Measurements from ENCODE around the gene UNC5C. TPM values are rescaled to one million over a fixed set of nuclear protein-coding genes. Genes with fewer than 3 reads are reported as not detected.

Gene UNC5C
- total RNA-seq, 2 experiments from 2014 or later, result not detected

DNA sequence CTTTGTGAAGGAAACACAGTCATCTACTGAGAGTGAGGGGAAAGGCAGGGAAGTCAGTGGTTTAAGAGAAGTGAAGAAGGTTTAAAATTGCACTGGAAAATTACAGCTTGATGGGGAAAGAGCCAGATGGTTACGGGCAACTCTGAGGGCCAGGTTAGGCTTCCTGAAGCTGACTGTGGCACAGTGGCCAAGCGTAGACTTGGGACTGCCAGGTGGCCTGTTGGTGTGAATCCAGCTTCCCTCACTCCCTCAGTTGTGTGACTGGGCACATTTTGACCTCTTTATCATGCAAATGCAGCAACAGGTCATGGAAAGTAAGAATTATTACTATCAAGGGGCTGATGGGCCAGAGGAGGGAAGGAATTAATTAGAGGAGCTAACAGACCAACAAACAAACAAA is 390.1 kb downstream of the UNC5C start:
- BruUV-seq (replicated peaks), result no TSS peak
- Histone ChIP-seq H3K36me3 (ENCODE audit: insufficient read depth, low read length) (no peaks in the 10 kb centered on the region), H3K9me2 (ENCODE audit: insufficient read depth, low read length) (no peaks in the 10 kb centered on the region), H3K79me2 (ENCODE audit: insufficient read depth, low read depth, low read length) (no peaks in the 10 kb centered on the region), H3K9me3 (ENCODE audit: low read length) (no peaks in the 10 kb centered on the region), H4K20me1 (ENCODE audit: insufficient read depth, low read length) (no peaks in the 10 kb centered on the region), H3K27ac (ENCODE audit: low read depth, low read length, poor library complexity, severe bottlenecking) (no peak overlapping the region), H3K4me1 (ENCODE audit: insufficient read depth, low read length, poor library complexity, severe bottlenecking) (no peaks in the 10 kb centered on the region), H2AFZ (ENCODE audit: low read length) (no peak overlapping the region), H3K4me2 (ENCODE audit: low read length) (no peak overlapping the region), H3K4me3 (ENCODE audit: low read depth, low read length, poor library complexity, severe bottlenecking) (no peak overlapping the region)
- ChIA-PET POLR2A (no interaction called here), CTCF (ENCODE audit: unreplicated experiment) (no interaction called here)
- DNase-seq (ENCODE audit: low spot score), result no peak
- no peak for TF ChIP-seq EZH2phosphoT487 (IDR thresholded peaks at IDR 0.05; ENCODE audit: borderline replicate concordance, low read depth, low read length)
- TF ChIP-seq, protein P1, sequence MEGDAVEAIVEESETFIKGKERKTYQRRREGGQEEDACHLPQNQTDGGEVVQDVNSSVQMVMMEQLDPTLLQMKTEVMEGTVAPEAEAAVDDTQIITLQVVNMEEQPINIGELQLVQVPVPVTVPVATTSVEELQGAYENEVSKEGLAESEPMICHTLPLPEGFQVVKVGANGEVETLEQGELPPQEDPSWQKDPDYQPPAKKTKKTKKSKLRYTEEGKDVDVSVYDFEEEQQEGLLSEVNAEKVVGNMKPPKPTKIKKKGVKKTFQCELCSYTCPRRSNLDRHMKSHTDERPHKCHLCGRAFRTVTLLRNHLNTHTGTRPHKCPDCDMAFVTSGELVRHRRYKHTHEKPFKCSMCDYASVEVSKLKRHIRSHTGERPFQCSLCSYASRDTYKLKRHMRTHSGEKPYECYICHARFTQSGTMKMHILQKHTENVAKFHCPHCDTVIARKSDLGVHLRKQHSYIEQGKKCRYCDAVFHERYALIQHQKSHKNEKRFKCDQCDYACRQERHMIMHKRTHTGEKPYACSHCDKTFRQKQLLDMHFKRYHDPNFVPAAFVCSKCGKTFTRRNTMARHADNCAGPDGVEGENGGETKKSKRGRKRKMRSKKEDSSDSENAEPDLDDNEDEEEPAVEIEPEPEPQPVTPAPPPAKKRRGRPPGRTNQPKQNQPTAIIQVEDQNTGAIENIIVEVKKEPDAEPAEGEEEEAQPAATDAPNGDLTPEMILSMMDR (conservative IDR thresholded peaks at IDR 0.05; ENCODE audit: low read length), result no peak
- intact Hi-C loops (cut with micrococcal nuclease; ENCODE audit: unreplicated experiment), result no loop called here

DNA sequence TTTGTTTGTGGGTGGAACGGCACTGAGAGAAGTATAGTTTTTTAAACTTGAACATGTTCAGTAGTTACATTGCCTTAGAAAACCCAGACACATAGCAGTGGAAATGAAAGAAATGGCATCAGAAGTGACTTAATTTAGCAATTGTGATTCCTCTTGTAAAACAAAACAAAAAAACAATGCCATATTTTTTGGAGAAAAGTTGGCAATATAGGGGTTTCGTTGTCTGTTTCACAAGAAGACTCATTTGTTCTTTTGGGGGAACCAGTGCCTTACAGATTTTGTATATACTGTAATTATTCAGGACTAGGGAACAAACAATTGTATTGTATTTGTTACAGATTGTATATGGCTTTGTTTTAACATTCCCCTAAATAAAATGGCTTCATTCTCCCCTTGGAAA is 390.7 kb downstream of the UNC5C start:
- no peak overlapping the region for H3K4me2 ChIP-seq (ENCODE audit: low read length)
- H3K9me2 ChIP-seq (ENCODE audit: insufficient read depth, low read length), result no peaks in the 10 kb centered on the region
- no peak for TF ChIP-seq EZH2phosphoT487 (IDR thresholded peaks at IDR 0.05; ENCODE audit: borderline replicate concordance, low read depth, low read length)
- TF ChIP-seq, protein P1 (conservative IDR thresholded peaks at IDR 0.05; ENCODE audit: low read length), result no peak
- no peaks in the 10 kb centered on the region for H3K79me2 ChIP-seq (ENCODE audit: insufficient read depth, low read depth, low read length)
- no peaks in the 10 kb centered on the region for H3K4me1 ChIP-seq (ENCODE audit: insufficient read depth, low read length, poor library complexity, severe bottlenecking)
- H3K9me3 ChIP-seq (ENCODE audit: low read length), result no peaks in the 10 kb centered on the region
- no peak overlapping the region for H2AFZ ChIP-seq (ENCODE audit: low read length)
- CTCF ChIA-PET (ENCODE audit: unreplicated experiment), result no interaction called here
- BruUV-seq (replicated peaks), result no TSS peak
- H3K36me3 ChIP-seq (ENCODE audit: insufficient read depth, low read length), result no peaks in the 10 kb centered on the region
- H3K4me3 ChIP-seq (ENCODE audit: low read depth, low read length, poor library complexity, severe bottlenecking), result no peak overlapping the region
- H3K27ac ChIP-seq (ENCODE audit: low read depth, low read length, poor library complexity, severe bottlenecking), result no peak overlapping the region
- H4K20me1 ChIP-seq (ENCODE audit: insufficient read depth, low read length), result no peaks in the 10 kb centered on the region
- POLR2A ChIA-PET, result no interaction called here
- intact Hi-C loops (cut with micrococcal nuclease; ENCODE audit: unreplicated experiment), result no loop called here
- no peak for DNase-seq (ENCODE audit: low spot score)

DNA sequence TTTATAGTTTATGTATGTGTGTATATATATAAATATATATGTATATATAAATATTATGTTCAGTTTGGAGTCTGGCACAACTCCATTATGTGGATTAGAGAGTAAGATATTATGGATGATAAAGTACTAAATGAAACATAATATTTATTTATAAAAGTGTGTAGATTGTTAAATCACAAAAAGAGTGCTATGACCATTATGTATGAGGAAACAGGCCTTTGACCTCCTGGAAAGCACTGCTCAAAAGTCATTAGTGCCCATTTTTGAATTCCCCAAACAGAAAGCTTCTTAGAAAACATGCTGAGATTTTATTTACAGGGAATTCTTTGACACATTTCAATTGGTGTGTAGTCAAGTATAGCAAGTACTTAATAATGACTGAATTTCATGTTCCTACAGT is 391.2 kb downstream of the UNC5C start:
- Histone ChIP-seq H3K27ac (ENCODE audit: low read depth, low read length, poor library complexity, severe bottlenecking) (no peak overlapping the region), H3K4me1 (ENCODE audit: insufficient read depth, low read length, poor library complexity, severe bottlenecking) (no peaks in the 10 kb centered on the region), H3K9me3 (ENCODE audit: low read length) (no peaks in the 10 kb centered on the region), H4K20me1 (ENCODE audit: insufficient read depth, low read length) (no peaks in the 10 kb centered on the region), H3K79me2 (ENCODE audit: insufficient read depth, low read depth, low read length) (no peaks in the 10 kb centered on the region), H3K4me2 (ENCODE audit: low read length) (no peak overlapping the region), H2AFZ (ENCODE audit: low read length) (no peak overlapping the region), H3K9me2 (ENCODE audit: insufficient read depth, low read length) (no peaks in the 10 kb centered on the region), H3K36me3 (ENCODE audit: insufficient read depth, low read length) (no peaks in the 10 kb centered on the region), H3K4me3 (ENCODE audit: low read depth, low read length, poor library complexity, severe bottlenecking) (no peak overlapping the region)
- ChIA-PET CTCF (ENCODE audit: unreplicated experiment) (no interaction called here), POLR2A (no interaction called here)
- TF ChIP-seq, protein P1 (conservative IDR thresholded peaks at IDR 0.05; ENCODE audit: low read length), result no peak
- no peak for TF ChIP-seq EZH2phosphoT487 (IDR thresholded peaks at IDR 0.05; ENCODE audit: borderline replicate concordance, low read depth, low read length)
- intact Hi-C loops (cut with micrococcal nuclease; ENCODE audit: unreplicated experiment), result no loop called here
- BruUV-seq (replicated peaks), result no TSS peak
- DNase-seq (ENCODE audit: low spot score), result no peak
